Mucosa of rectum (tissue), 2 donors: Measurements from ENCODE around the gene VDAC1.
"Not testable (repeated sequence)": the region's sequence is repeated elsewhere in the genome, so short reads cannot be mapped to it uniquely, and the experiment has no call there.

Experiments used
- H3K27ac ChIP-seq, 2 donors: one replicate each; pipeline ENCODE4 v1.7.0; 2013; ENCODE audit warnings: inconsistent platforms in 2 of 2, low read depth in 2 of 2, low read length in 2 of 2
- H3K27me3 ChIP-seq, 2 donors: one replicate each; pipeline ENCODE4 v1.7.0; 2013; ENCODE audit warnings: low read length in 2 of 2; ENCODE audit not compliant: control insufficient read depth in 2 of 2, insufficient read depth in 2 of 2
- H3K36me3 ChIP-seq, 2 donors: one replicate each; pipeline ENCODE4 v1.7.0; 2013; ENCODE audit warnings: low read length in 2 of 2; ENCODE audit not compliant: control insufficient read depth in 2 of 2, insufficient read depth in 2 of 2
- H3K4me1 ChIP-seq, 2 donors: one replicate each; pipeline ENCODE4 v1.7.0; 2013; ENCODE audit warnings: low read length in 2 of 2, mild to moderate bottlenecking in 1 of 2; ENCODE audit not compliant: control insufficient read depth in 2 of 2, insufficient read depth in 2 of 2
- H3K4me3 ChIP-seq, 2 donors: one replicate each; pipeline ENCODE4 v1.7.0; 2013; ENCODE audit warnings: low read length in 2 of 2
- H3K9ac ChIP-seq, 2 donors: one replicate each; pipeline ENCODE4 v1.7.0; 2013; ENCODE audit warnings: low read length in 2 of 2, low read depth in 1 of 2, mild to moderate bottlenecking in 1 of 2
- H3K9me3 ChIP-seq, 2 donors: one replicate each; pipeline ENCODE4 v1.7.0; 2013; ENCODE audit warnings: low read length in 2 of 2; ENCODE audit not compliant: control insufficient read depth in 2 of 2
- donor health status: healthy.
- donor health status: Normal muscosa, but diverticular disease.

VDAC1 gene

GRCh38 chr5:134041570-134042411, 37.0 kb upstream of the VDAC1 start:
- H3K4me1 ChIP-seq: no peaks in the 10 kb centered on the region
- no peaks in the 10 kb centered on the region for H3K27me3 ChIP-seq
- H3K27ac ChIP-seq: no peak overlapping the region
- no peaks in the 10 kb centered on the region for H3K9me3 ChIP-seq
- H3K36me3 ChIP-seq: no peaks in the 10 kb centered on the region
- H3K4me3 ChIP-seq: no peak overlapping the region
- no peak overlapping the region for H3K9ac ChIP-seq

- Histone ChIP-seq H3K4me3 (no peak overlapping the region), H3K9ac (no peak overlapping the region), H3K36me3 (no peaks in the 10 kb centered on the region), H3K27ac (no peak overlapping the region), H3K4me1 (no peaks in the 10 kb centered on the region), H3K9me3 (no peaks in the 10 kb centered on the region), H3K27me3 (no peaks in the 10 kb centered on the region)
These were observed 33.4 kb upstream of the VDAC1 start for GRCh38 chr5:134038138-134038537.

- H3K27ac ChIP-seq: no peak overlapping the region
- H3K4me1 ChIP-seq: no peaks in the 10 kb centered on the region
- H3K9me3 ChIP-seq: no peaks in the 10 kb centered on the region
- no peaks in the 10 kb centered on the region for H3K36me3 ChIP-seq
- H3K27me3 ChIP-seq: no peaks in the 10 kb centered on the region
- H3K9ac ChIP-seq: no peak overlapping the region
- no peak overlapping the region for H3K4me3 ChIP-seq
These were observed 32.4 kb upstream of the VDAC1 start for GRCh38 chr5:134037160-134037559.

GRCh38 chr5:134034326-134034725, 29.6 kb upstream of the VDAC1 start:
- no peak overlapping the region for H3K4me3 ChIP-seq
- no peaks in the 10 kb centered on the region for H3K36me3 ChIP-seq
- H3K9me3 ChIP-seq: no peaks in the 10 kb centered on the region
- no peaks in the 10 kb centered on the region for H3K4me1 ChIP-seq
- no peak overlapping the region for H3K27ac ChIP-seq
- H3K9ac ChIP-seq: no peak overlapping the region
- H3K27me3 ChIP-seq: no peaks in the 10 kb centered on the region

GRCh38 chr5:134030303-134030964, 25.7 kb upstream of the VDAC1 start:
- not testable (repeated sequence) for H3K36me3 ChIP-seq, H3K9me3 ChIP-seq, H3K27ac ChIP-seq, H3K9ac ChIP-seq, H3K4me1 ChIP-seq, H3K27me3 ChIP-seq, H3K4me3 ChIP-seq

GRCh38 chr5:134029156-134029555, 24.4 kb upstream of the VDAC1 start:
- Histone ChIP-seq H3K9ac (no peak overlapping the region), H3K27me3 (no peaks in the 10 kb centered on the region), H3K4me3 (no peak overlapping the region), H3K4me1 (peaks cover 0 to 4% of the 10 kb centered on the region in 2 donors), H3K27ac (no peak overlapping the region), H3K9me3 (no peaks in the 10 kb centered on the region), H3K36me3 (no peaks in the 10 kb centered on the region)

- Histone ChIP-seq H3K27me3 (no peaks in the 10 kb centered on the region), H3K9me3 (no peaks in the 10 kb centered on the region), H3K27ac (no peak overlapping the region), H3K36me3 (no peaks in the 10 kb centered on the region), H3K9ac (no peak overlapping the region), H3K4me3 (no peak overlapping the region), H3K4me1 (peaks cover 0 to 4% of the 10 kb centered on the region in 2 donors)
These were observed 23.7 kb upstream of the VDAC1 start for GRCh38 chr5:134028496-134028895.

GRCh38 chr5:134027288-134027615, 22.5 kb upstream of the VDAC1 start:
- H3K27me3 ChIP-seq: no peaks in the 10 kb centered on the region
- H3K4me1 ChIP-seq: peaks cover 0 to 6% of the 10 kb centered on the region in 2 donors
- no peaks in the 10 kb centered on the region for H3K36me3 ChIP-seq
- no peak overlapping the region for H3K4me3 ChIP-seq
- H3K27ac ChIP-seq: no peak overlapping the region
- H3K9me3 ChIP-seq: no peaks in the 10 kb centered on the region
- no peak overlapping the region for H3K9ac ChIP-seq

GRCh38 chr5:134026521-134027287, 21.9 kb upstream of the VDAC1 start:
- H3K27me3 ChIP-seq: no peaks in the 10 kb centered on the region
- no peak overlapping the region for H3K4me3 ChIP-seq
- no peaks in the 10 kb centered on the region for H3K9me3 ChIP-seq
- no peaks in the 10 kb centered on the region for H3K36me3 ChIP-seq
- peaks cover 0 to 6% of the 10 kb centered on the region in 2 donors for H3K4me1 ChIP-seq
- no peak overlapping the region for H3K9ac ChIP-seq
- no peak overlapping the region for H3K27ac ChIP-seq

GRCh38 chr5:134025786-134026185, 21.0 kb upstream of the VDAC1 start:
- Histone ChIP-seq H3K9me3 (no peaks in the 10 kb centered on the region), H3K36me3 (no peaks in the 10 kb centered on the region), H3K4me3 (no peak overlapping the region), H3K4me1 (peaks cover 0 to 6% of the 10 kb centered on the region in 2 donors), H3K27me3 (no peaks in the 10 kb centered on the region), H3K27ac (no peak overlapping the region), H3K9ac (no peak overlapping the region)
